COLO829 (cell line): ENCODE data around the gene SEPTIN8.

Experiments used
- DNase-seq: peaks from one replicate; pipeline ENCODE4 v3.0.0; 2012; ENCODE audit warnings: low spot score

Gene SEPTIN8, protein sequence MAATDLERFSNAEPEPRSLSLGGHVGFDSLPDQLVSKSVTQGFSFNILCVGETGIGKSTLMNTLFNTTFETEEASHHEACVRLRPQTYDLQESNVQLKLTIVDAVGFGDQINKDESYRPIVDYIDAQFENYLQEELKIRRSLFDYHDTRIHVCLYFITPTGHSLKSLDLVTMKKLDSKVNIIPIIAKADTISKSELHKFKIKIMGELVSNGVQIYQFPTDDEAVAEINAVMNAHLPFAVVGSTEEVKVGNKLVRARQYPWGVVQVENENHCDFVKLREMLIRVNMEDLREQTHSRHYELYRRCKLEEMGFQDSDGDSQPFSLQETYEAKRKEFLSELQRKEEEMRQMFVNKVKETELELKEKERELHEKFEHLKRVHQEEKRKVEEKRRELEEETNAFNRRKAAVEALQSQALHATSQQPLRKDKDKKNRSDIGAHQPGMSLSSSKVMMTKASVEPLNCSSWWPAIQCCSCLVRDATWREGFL

GRCh38 chr5:132777209-132778069 is at the start of gene SEPTIN8:
Gene SEPTIN8, minus strand, starts transcription at chr5:132777239. Its CDS starts 102 bp downstream, at chr5:132777137.
- DNase-seq, result peak; percentile 28

DNA sequence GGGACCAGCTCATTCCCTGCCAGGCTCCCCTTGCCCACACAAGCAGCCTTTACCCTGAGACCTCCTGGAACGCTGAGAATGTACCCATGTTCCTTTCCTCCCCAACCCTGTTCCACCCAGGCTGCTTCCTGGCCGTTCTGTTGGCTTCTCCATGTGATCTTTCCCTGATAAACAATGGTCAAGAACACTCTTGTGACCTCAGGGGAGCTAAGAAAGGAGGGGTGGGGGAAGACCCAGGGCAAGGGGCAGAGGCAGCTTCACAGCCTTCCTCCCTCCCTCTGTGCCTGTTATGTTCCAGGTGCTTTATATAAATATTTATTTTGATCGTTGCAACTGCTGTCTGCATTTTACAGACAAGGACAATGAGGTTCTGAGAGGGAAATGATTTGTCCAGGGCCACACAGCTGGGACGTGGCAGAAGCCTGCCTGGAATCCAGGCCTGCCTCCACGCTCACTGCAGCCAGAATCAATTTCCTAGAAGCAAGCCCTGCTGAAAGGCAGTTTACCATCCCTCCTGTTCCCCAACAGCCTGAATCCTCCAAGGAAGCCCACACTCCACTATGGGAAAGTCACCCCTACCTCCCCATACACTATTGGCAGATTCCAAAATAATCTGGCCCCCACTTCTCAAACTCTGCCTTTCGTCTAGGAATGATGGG is 49.5 kb upstream of the SEPTIN8 start:
- no peak for DNase-seq

- DNase-seq, result no peak
These were observed 48.9 kb upstream of the SEPTIN8 start for GRCh38 chr5:132825834-132826391.

DNA sequence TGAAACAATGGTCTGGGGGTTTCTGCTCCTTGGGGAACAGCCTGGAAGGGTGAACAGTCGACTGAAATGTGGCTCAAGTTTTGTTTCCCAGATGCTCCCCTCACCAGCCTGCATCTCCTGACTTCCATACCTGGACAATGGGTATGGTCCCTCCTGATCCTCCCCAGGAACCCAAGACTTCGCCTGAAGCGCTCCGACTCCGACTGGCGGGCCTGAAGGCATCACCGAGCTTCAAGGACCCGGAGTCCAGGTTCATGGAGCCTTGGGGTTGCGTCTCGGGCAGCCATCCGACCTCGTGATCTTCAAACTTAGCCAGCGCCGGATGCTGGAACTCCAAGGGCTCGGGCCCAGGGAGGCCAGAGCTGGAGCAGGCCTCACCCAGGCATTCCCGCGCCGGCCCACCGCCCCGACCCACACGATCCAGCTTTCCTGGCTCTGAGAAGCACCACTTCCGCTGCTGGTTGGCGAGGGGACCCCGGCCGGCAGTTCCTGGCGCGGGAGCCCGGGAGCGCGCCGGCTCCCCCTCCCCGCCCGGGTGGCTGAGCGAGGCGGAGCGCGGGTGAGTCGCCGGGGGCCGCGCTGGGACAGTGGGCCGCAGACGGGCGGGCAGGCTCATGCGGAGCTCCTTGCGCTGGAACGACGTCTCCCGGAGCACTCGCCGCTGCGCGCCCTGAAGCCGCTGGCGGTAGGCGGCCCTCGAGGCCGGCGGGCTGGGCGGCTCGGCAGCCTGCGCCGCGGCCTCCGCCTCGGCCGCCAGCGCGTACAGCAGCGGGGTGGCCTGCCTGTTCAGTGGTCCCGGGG is 48.2 kb upstream of the SEPTIN8 start:
- DNase-seq, result no peak

DNA sequence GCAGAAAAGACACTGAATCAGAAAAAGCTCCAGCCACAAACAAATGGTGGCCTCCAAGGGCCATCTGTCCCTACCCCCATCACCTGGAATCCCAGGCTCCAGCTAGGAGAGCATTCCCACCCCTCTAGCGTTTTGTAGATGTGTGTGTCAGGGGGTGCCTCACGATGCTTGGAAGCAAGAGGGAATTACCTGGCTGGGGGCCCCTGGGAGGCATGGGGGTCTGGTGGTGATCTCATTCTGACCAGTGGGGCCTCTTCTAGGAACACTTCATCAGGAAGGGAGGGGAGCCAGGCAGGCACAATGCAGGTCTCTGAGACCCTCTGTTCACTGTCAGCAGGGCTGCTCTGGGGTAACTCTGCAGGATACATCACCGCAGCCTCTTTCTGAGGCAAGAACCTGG is 47.4 kb upstream of the SEPTIN8 start:
- no peak for DNase-seq

DNA sequence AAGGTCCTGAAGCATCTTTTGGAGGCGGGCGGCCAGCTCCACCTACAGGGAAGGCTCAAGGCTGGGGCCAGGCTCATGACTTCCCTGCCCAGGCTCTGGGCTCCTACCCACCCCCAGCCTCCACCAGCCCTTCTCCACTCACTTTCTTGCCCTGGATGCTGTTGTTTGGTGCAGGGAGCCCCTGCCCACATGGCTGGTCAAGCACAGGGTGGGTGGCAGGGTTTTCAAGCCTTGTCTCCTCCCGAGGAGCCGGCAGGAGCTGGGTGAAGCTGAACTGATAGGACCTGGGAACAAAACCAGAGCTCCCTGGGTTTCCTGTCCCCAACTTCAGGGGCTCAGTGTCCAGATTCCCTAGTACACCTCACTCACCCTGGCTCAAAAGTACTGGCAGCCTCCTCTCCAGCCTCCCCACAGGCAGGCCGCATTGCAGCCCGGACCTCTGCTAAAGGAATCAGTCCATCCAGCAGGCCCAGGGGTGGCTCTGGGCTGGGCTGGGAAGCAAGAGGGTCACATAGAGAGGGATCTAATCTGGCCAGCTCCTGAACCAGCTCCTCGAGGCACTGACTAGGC is 46.5 kb upstream of the SEPTIN8 start:
- no peak for DNase-seq

DNA sequence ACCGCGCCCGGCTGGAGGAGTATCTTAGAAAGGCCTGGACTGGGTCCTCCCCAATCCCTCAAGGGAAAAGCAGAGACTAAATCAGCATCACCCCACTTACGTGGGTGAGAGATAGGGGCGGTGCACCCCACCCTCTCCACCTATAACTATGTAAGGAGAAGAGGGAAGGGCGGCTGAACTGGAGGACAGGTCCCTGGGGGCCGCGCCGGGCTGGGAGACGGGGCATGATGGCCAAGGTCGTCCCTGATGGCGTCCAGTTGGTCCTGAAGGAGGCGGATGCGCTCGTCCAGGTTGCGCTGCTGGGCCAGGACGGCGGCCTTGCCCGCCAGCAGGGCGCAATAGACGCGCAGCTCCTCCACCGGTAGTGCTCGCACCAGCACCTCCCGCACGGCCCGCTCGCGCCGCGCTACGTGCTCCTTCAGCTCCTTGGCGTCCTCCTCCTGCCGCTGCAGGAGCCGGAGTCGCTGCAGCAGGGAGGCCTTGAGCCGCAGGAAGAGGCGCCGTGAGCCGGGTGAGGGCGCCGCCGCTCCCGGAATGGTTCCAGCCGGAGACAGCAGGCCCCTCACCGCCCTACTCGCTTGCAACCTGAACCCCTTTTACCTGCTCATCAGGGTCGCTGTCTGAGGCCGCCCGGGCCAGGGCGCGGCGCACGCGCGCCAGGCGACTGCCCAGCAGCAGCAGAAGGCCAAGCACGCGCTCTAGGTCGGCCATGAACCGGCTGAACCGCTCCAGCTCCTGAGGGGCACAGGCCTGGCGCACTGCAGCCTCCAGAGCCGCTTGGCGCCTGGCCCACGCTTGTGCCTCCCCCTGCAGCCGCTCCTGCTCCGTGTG is 45.8 kb upstream of the SEPTIN8 start:
- no peak for DNase-seq

DNA sequence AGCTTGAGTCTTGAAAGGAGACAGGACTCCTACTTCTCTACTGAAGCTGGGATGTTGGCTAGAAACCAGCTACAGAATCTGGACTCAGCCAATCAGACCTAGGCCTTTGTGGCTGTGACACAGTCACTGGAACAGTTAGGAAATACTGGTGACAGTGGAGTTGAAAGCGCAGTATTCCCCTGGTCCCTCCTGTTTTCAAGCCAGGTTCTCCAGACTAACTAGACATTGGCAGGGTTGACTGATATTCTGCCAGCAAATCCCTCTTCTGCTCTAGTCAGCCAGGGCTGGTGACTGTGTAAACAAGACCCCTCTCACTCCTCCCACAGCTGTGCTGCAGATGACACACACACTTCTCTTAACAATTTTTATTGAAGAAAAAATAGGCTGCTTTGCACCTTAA is 44.8 kb upstream of the SEPTIN8 start:
- DNase-seq, result no peak

DNA sequence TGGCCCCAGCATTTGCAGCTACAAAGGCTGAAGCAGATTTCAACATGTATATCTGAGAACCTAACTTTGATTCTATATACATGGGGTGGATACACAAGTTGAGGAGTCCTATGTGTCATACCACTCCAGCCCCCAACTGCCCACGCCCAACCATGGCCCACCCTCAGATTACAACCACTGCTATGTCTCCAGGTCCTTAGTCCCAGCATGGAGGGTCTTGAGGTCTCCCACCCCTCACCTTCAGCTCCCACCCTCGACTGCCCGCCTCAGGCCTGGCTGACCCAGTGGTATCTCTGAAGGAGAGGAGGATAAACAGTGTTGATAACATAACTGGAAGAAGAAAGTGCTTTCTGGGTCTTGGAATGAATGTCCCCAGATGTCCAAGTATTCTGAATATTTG is 44.3 kb upstream of the SEPTIN8 start:
- DNase-seq, result no peak

- peak; percentile 65 for DNase-seq
These were observed 43.2 kb upstream of the SEPTIN8 start for GRCh38 chr5:132820162-132820754.

- no peak for DNase-seq
These were observed 42.4 kb upstream of the SEPTIN8 start for GRCh38 chr5:132819468-132819867.

DNA sequence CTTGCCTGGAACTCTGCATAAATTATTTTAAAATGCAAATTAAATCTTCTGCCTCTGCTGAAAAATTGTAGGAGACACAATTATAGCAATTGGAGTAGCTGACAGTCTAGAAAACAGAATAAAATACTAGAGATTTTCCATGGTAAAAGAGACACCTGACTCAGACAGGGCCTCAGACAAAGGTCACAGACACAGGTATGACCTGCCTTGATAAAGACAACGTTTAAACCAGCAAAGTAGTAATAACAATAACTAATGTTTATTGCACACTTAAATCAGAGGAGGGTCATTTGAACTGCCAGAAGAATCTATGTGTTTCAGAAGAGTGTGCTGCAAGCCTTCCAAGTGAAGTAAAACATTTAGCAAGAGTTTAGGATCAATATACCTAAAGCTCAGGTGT is 40.0 kb upstream of the SEPTIN8 start:
- DNase-seq, result no peak

GRCh38 chr5:132816554-132816953 is 39.5 kb upstream of the SEPTIN8 start:
- no peak for DNase-seq

DNA sequence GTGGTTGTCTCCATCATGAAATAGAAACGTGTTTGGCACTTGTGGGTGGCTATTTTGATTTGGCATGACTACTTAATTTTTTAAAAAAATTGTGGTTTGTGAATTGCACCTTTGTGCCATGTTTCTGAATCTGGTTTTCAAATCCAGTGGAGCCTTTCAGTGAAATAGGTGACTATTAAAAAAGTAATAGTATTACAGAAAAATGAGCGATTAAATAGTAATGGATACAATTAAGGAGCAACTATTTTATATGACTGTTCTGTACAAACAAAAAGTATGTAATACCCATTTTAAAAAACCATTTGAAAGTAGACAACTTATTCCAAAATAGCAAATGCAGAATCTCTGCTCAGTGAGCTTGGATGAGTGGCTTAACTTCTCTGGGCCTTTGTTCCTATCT is 39.0 kb upstream of the SEPTIN8 start:
- no peak for DNase-seq

DNA sequence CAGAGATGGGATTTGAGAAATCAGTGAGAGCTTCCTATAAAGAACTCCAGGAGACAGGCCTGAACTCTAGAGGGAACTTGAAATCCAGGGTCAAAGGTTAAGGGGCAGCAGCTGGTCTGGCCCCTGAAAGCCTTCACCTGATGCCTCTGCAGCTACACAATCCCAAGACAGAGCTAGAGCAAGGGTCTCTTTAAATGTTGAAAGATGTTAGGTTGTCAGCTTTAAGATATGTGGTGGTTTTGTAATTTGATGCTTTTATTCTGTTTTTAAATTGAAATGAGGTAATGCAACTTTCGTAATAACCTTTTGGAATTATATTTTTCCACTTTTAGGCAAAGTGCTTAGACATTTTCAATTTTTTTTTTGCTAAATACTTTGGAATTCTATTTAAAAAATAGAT is 38.4 kb upstream of the SEPTIN8 start:
- no peak for DNase-seq

GRCh38 chr5:132814503-132815294 is 37.7 kb upstream of the SEPTIN8 start:
- no peak for DNase-seq

DNA sequence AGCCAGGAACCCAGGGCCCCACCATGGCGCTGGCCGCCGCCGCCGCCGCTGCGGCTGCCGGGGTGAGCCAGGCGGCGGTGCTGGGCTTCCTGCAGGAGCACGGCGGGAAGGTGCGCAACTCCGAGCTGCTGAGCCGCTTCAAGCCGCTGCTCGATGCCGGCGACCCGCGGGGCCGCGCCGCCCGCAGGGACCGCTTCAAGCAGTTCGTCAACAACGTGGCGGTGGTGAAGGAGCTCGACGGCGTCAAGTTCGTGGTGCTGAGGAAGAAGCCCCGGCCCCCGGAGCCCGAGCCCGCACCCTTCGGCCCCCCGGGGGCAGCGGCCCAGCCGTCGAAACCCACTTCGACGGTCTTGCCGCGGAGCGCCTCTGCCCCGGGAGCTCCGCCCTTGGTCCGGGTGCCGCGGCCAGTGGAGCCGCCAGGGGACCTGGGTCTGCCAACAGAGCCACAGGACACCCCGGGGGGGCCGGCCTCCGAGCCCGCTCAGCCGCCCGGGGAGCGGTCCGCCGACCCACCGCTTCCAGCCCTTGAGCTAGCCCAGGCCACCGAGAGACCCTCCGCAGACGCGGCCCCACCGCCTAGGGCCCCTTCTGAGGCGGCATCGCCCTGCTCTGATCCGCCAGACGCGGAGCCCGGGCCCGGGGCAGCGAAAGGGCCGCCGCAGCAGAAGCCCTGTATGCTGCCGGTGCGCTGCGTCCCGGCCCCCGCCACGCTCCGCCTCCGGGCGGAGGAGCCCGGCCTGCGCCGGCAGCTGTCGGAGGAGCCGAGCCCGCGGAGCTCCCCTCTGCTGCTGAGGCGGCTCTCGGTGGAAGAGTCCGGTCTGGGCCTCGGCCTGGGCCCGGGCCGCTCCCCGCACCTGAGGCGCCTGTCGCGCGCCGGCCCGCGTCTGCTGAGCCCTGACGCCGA is 36.8 kb upstream of the SEPTIN8 start:
- no peak for DNase-seq
